ENCODE results near the gene FAM83F. TPM values are rescaled to one million over a fixed set of nuclear protein-coding genes. Genes with fewer than 3 reads are reported as not detected.
A peak's percentile ranks its signal among the peaks of the same experiment; 100 is the strongest.

FAM83F gene
- total RNA-seq, 1 experiment from 2014 or later: 43.1 TPM

DNA sequence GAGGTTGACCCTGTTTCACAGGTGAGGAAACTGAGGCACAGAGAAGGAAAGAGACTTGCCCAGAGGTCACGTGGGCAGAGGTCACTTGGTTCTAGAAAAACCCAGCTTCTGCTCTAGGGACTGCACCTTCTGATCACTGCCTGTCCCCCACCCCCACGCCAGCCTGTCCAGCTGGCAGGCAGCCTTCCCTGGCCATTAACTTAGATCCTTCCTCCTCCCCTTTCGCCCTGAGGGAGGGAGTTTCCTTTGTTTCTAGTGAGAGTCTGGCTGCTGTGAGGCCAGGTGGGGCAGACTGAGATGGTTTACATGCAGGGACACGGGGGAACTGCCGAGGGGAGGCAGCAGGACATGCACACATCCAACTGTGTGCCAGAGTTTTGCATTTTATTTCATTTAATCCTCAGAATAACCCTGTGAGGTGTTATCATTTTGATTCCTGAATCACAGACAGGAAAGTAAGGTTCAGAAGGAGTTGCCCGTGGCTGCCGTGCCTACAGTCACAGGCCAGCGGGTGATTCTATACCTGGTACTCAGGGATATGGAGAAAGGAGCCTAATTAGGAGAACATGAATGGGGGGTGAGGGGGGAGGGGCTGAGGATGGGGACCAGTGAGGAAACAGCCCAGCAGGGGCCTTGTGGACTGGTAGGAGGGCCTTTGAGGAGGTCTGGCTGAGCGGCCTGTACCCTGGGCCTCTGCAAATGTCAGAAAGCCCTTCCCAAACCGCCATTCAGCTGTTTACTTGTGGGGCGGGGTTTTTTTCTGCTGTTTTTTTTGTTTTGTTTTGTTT is 3.4 kb downstream of the FAM83F start:
- peak overlapping the region; percentile 100 for H3K27ac Mint-ChIP-seq
- H3K4me3 Mint-ChIP-seq: peak overlapping the region; percentile 64
- peaks cover 81% of the 10 kb centered on the region for H3K4me1 Mint-ChIP-seq
- H3K36me3 Mint-ChIP-seq: peaks cover 6% of the 10 kb centered on the region; the same call in 1 of the 2 replicates
- ChIA-PET POLR2A (interaction anchor here (1.7 kb wide), 1 partner anchor 11 kb away, joined by 5 read pairs; no protein-coding TSS in a partner anchor), CTCF (interaction anchor here (0.5 to 4.3 kb wide), 8 partner anchors 11 to 190 kb away, joined by 3 to 25 read pairs (median 6); no protein-coding TSS in a partner anchor)
- peaks cover 8% of the 10 kb centered on the region for H3K27me3 Mint-ChIP-seq (ENCODE audit: low read depth)
- ATAC-seq (peak; percentile 41), DNase-seq (ENCODE audit: low spot score) (peak; percentile 64)
- no peaks in the 10 kb centered on the region for H3K9me3 Mint-ChIP-seq
- TF ChIP-seq, protein P1, sequence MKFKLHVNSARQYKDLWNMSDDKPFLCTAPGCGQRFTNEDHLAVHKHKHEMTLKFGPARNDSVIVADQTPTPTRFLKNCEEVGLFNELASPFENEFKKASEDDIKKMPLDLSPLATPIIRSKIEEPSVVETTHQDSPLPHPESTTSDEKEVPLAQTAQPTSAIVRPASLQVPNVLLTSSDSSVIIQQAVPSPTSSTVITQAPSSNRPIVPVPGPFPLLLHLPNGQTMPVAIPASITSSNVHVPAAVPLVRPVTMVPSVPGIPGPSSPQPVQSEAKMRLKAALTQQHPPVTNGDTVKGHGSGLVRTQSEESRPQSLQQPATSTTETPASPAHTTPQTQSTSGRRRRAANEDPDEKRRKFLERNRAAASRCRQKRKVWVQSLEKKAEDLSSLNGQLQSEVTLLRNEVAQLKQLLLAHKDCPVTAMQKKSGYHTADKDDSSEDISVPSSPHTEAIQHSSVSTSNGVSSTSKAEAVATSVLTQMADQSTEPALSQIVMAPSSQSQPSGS (CRISPR knock-in tag; IDR thresholded peaks at IDR 0.05; ENCODE audit: borderline replicate concordance, low read depth): no peak
- TF ChIP-seq IRF2 (CRISPR knock-in tag; IDR thresholded peaks at IDR 0.05; ENCODE audit: borderline replicate concordance, low read depth) (no peak), USF2 (CRISPR knock-in tag; IDR thresholded peaks at IDR 0.05) (peak; percentile 86), EMX1 (CRISPR knock-in tag; IDR thresholded peaks at IDR 0.05) (no peak), STAT6 (CRISPR knock-in tag; conservative IDR thresholded peaks at IDR 0.05; ENCODE audit: low read depth) (no peak), ETV6 (CRISPR knock-in tag; IDR thresholded peaks at IDR 0.05) (peak; percentile 57; the same call in 1 of the 2 replicates), RORB (CRISPR knock-in tag; IDR thresholded peaks at IDR 0.05) (no peak), JAZF1 (CRISPR knock-in tag; IDR thresholded peaks at IDR 0.05) (no peak), TCF7 (CRISPR knock-in tag; IDR thresholded peaks at IDR 0.05; ENCODE audit: low read depth) (no peak), MAX (CRISPR knock-in tag; IDR thresholded peaks at IDR 0.05) (no peak; the same call in 1 of the 2 replicates), NFYB (CRISPR knock-in tag; conservative IDR thresholded peaks at IDR 0.05; ENCODE audit: low read depth) (no peak), ESRRA (CRISPR knock-in tag; IDR thresholded peaks at IDR 0.05; ENCODE audit: borderline replicate concordance) (no peak), ZNF121 (CRISPR knock-in tag; IDR thresholded peaks at IDR 0.05) (peak; percentile 68; the same call in 1 of the 2 replicates), PRRX2 (CRISPR knock-in tag; IDR thresholded peaks at IDR 0.05) (no peak), ZNF671 (CRISPR knock-in tag; IDR thresholded peaks at IDR 0.05) (no peak), FOXP1 (CRISPR knock-in tag; IDR thresholded peaks at IDR 0.05; ENCODE audit: borderline replicate concordance) (no peak)
- TF ChIP-seq, protein P2, sequence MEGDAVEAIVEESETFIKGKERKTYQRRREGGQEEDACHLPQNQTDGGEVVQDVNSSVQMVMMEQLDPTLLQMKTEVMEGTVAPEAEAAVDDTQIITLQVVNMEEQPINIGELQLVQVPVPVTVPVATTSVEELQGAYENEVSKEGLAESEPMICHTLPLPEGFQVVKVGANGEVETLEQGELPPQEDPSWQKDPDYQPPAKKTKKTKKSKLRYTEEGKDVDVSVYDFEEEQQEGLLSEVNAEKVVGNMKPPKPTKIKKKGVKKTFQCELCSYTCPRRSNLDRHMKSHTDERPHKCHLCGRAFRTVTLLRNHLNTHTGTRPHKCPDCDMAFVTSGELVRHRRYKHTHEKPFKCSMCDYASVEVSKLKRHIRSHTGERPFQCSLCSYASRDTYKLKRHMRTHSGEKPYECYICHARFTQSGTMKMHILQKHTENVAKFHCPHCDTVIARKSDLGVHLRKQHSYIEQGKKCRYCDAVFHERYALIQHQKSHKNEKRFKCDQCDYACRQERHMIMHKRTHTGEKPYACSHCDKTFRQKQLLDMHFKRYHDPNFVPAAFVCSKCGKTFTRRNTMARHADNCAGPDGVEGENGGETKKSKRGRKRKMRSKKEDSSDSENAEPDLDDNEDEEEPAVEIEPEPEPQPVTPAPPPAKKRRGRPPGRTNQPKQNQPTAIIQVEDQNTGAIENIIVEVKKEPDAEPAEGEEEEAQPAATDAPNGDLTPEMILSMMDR (IDR thresholded peaks at IDR 0.05): no peak
- TF ChIP-seq, protein P3, sequence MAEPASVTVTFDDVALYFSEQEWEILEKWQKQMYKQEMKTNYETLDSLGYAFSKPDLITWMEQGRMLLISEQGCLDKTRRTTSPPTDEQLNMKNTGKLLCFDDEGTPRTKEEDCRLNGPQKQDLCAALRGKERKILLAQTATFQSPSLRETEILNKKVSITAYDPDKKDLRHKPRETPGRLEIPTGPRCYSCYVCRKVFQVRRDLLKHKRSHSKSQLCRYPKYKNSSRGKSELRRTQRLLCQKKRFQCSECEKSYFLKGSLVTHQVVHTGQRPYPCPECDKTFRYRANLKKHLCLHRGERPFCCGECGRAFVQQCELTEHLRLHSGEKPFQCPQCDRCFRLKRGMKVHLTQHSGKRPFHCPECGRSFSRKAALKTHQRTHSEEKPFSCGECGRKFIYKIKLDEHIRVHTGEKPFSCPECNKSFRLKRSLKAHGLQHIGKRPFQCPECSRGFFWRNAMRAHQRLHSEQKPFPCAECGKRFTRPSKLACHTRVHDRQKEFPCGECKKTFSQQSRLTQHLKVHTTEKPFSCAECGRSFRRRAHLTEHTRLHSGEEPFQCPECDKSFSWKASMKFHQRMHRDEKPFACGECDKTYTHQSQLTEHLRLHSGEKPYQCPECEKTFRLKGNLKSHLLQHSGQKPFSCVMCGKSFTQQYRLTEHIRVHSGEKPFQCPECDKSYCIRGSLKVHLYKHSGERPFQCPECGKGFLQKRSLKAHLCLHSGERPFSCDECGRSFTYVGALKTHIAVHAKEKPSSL (CRISPR knock-in tag; conservative IDR thresholded peaks at IDR 0.05): no peak
- TF ChIP-seq, protein P4, sequence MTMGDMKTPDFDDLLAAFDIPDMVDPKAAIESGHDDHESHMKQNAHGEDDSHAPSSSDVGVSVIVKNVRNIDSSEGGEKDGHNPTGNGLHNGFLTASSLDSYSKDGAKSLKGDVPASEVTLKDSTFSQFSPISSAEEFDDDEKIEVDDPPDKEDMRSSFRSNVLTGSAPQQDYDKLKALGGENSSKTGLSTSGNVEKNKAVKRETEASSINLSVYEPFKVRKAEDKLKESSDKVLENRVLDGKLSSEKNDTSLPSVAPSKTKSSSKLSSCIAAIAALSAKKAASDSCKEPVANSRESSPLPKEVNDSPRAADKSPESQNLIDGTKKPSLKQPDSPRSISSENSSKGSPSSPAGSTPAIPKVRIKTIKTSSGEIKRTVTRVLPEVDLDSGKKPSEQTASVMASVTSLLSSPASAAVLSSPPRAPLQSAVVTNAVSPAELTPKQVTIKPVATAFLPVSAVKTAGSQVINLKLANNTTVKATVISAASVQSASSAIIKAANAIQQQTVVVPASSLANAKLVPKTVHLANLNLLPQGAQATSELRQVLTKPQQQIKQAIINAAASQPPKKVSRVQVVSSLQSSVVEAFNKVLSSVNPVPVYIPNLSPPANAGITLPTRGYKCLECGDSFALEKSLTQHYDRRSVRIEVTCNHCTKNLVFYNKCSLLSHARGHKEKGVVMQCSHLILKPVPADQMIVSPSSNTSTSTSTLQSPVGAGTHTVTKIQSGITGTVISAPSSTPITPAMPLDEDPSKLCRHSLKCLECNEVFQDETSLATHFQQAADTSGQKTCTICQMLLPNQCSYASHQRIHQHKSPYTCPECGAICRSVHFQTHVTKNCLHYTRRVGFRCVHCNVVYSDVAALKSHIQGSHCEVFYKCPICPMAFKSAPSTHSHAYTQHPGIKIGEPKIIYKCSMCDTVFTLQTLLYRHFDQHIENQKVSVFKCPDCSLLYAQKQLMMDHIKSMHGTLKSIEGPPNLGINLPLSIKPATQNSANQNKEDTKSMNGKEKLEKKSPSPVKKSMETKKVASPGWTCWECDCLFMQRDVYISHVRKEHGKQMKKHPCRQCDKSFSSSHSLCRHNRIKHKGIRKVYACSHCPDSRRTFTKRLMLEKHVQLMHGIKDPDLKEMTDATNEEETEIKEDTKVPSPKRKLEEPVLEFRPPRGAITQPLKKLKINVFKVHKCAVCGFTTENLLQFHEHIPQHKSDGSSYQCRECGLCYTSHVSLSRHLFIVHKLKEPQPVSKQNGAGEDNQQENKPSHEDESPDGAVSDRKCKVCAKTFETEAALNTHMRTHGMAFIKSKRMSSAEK (CRISPR knock-in tag; IDR thresholded peaks at IDR 0.05; ENCODE audit: borderline replicate concordance): no peak
- TF ChIP-seq, protein P5, sequence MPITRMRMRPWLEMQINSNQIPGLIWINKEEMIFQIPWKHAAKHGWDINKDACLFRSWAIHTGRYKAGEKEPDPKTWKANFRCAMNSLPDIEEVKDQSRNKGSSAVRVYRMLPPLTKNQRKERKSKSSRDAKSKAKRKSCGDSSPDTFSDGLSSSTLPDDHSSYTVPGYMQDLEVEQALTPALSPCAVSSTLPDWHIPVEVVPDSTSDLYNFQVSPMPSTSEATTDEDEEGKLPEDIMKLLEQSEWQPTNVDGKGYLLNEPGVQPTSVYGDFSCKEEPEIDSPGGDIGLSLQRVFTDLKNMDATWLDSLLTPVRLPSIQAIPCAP (CRISPR knock-in tag; IDR thresholded peaks at IDR 0.05): no peak

All from WTC11 (cell line).